HS-27A (cell line): Measurements from ENCODE around the gene EMP3.
"Not testable (repeated sequence)": the region's sequence is repeated elsewhere in the genome, so short reads cannot be mapped to it uniquely, and the experiment has no call there.

Experiments
- DNase-seq: peaks from one replicate; pipeline ENCODE4 v3.0.0-alpha.2; 2012; ENCODE audit warnings: low read depth, missing footprints

Gene EMP3

DNA sequence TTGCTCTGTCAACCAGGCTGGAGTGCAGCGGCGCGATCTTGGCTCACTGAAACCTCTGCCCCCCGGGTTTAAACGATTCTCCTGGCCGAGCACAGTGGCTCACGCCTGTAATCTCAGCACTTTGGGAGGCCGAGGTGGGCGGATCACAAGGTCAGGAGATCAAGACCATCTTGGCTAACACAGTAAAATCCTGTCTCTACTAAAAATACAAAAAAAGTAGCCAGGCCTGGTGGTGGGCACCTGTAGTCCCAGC is 7.7 kb upstream of the EMP3 start:
- DNase-seq: not testable (repeated sequence)

DNA sequence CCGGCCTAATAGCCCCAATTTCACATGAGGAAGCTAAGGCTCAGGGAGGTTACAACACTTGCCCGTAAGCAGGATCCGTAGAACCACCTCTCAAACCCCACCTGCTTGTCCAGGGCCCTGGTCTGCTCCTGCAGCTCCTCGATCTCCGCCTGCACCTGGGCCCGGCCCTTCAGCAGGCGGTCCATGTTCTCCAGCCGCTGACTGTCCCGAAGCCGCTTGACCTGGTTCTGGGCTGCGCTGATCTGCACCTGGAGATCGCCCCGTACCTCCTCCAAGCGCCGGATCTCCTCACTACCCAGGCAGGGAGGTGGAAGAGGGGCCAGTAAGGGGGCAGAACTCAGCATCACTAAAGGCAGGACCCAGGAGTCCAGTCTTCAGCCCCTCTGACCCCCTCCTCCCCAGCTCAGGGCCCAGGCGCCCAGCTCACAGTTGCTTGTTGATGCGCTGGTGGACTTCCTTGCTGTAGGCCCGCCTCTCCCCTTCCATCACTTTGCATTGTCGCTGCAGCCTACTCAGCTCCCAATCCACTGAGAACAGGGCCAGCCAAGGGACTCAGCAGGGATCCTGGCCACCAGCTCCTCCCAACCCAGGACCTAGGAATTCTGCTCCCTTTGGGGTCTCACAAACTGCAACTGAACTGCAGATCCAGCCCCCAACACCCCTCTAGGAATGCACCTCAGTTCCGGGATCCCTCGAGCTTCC is 6.9 kb upstream of the EMP3 start:
- no peak for DNase-seq

DNA sequence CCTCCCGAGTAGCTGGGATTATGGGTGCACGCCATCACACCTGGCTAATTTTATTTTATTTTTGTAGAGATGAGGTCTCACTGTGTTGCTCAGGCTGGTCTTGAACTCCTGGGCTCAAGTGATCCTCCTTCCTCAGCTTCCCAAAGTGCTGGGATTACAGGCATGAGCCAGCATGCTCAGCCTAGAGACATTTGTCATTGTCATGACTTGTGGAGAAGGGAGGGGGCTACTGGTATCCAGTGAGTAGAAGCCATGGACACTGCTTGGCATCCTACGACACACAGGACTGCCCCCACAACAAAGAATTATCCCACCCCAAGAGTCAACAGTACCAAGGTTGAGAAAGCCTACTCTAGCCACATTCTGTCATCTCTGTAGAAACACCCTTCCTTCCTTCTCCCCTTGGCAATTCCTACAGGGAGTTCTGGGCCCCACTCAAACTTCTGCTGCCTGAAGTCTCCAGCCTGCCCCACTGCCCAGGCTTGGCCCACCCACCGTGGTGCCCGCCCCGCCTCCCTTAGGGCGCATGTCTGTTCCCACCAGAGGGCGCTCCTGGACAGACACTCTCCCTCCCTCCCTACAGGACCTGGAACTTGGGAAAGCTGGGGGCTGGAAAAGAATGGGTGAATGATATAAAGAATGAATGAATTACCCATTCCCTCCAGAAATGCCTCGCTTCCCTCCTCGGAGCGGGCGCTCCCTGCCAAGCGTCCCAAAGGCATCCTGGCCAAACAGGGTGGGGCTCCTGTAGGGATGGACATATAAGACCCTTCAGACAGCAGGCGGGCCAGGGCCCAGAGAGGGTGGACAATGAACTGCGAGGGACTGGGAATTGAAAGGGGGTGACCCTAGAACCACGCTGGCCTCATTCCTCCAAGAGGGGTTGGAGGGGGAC is 5.5 kb upstream of the EMP3 start:
- DNase-seq: peak; percentile 77

DNA sequence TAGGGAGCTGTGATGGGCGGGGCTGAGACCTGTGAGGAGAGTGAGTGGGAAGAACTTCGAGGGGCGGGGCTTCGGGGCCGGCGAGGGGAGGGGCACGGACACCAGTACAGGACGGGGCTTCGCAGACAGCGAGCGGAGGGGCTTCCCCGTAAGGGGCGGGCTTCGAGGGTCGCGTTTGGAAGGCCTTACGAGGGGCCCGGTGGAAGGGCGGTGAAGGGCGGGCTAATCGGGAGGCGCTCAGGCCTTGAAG is 4.1 kb upstream of the EMP3 start:
- peak; percentile 79 for DNase-seq

DNA sequence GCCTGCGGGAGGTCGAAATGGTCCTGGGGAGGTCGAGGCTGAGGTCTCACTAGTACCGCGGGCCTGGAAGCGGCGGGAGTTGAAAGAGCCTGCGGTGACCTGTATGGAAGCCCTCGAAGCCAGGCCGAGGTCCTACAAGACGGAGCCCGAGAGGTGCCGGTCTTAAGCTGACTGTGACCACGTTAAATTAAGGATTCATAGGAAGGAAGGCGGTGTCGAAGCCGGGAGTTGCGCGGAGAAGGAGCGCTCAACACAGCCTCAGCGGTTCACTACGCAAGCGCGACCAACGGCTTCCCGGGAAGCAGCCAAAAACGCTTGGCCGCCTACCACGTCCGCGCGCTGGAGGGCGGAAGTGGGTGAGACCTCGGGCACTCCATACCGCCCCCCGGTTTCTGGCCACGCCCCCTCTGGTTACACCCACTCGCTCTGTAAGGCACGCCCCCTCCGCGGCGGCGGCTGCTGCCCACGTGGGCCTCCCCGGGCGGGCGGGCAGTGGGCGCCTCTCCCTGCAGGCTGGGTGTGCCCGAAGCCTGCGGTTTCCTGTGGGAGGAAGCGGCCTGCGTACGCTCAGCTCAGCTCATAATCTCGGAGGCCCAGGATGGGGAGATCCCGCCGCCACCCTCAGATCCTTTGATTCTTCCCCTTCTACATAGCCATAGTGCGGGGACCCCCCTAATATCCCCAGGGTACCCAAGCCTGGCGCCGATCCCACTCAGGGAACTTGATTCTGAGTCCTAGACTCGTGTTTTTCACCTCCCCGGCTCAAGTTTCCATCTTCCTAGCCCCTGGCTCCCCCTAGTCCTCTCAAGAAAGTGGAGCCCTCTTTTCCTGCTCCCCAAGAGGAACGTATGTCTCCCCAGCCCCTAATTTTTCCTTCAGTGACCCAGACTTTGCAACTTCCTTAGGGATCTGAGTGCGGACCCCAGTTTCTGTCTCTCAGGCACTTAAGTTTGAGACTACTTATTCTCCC is 3.4 kb upstream of the EMP3 start:
- DNase-seq: peak; percentile 95

DNA sequence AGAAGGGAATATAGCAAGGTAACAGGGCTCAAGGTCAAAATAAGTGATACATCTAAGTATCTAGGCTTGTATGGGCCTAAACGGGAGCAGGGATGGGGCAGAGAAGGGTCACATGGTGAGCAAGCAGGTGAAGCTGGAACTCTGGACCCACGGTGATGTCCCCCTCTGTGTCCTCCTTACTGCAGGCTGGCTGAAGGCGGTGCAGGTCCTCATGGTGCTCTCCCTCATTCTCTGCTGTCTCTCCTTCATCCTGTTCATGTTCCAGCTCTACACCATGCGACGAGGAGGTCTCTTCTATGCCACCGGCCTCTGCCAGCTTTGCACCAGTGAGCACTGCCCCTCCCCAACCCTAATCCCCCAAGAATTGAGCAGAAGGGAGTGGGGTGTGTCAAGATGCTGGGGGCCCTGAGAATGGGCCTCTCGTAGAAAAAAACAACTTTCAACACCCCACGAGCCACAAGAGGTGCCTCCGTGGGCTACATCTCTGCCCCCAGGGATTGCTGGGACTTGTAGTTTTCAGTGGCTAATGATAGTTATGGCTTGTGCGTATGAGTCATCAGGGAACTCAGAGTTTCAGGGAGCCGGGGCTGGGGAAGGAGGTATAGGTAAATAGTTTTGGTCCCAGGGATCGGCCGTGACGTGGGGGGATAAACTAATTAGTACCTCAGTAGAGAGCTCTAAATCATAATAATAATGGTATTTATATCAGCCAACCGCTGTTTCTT is 4.0 kb downstream of the EMP3 start:
- no peak for DNase-seq

DNA sequence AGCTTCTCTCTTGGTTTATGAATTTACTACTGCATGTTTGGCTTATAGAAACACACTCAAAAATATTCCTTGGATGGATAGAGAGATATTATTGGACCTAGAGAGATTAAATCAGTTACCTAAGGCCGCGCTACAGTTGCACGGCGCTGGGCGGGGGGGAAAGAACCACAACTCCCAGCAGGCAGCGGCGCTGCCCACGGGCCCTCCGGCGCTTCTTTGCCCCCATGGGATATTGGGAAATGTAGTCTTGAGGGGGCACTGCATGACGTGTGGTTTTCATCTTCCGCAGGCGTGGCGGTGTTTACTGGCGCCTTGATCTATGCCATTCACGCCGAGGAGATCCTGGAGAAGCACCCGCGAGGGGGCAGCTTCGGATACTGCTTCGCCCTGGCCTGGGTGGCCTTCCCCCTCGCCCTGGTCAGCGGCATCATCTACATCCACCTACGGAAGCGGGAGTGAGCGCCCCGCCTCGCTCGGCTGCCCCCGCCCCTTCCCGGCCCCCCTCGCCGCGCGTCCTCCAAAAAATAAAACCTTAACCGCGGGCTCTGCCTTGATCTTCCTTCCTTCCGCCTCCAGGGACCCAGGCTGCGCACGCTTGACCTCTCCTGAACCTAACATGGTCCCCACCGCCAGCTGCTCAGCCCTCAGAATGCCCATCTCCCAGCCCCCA is 4.8 kb downstream of the EMP3 start:
- DNase-seq: no peak

DNA sequence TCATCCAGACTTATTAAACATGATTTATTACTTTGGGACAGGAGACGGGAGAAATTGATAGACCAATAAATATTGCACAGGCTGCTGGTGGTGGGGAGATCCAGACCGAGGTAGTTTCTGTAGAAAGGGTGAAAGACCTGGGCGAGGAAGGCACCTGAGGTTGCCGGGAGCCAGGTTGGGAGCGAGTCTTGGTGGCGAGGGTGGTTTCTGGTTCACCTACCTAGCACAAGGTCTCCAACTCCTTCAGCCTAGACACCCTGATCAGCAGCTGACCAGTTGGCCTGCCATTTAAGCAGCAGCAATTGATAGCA is 7.0 kb downstream of the EMP3 start:
- DNase-seq: no peak

DNA sequence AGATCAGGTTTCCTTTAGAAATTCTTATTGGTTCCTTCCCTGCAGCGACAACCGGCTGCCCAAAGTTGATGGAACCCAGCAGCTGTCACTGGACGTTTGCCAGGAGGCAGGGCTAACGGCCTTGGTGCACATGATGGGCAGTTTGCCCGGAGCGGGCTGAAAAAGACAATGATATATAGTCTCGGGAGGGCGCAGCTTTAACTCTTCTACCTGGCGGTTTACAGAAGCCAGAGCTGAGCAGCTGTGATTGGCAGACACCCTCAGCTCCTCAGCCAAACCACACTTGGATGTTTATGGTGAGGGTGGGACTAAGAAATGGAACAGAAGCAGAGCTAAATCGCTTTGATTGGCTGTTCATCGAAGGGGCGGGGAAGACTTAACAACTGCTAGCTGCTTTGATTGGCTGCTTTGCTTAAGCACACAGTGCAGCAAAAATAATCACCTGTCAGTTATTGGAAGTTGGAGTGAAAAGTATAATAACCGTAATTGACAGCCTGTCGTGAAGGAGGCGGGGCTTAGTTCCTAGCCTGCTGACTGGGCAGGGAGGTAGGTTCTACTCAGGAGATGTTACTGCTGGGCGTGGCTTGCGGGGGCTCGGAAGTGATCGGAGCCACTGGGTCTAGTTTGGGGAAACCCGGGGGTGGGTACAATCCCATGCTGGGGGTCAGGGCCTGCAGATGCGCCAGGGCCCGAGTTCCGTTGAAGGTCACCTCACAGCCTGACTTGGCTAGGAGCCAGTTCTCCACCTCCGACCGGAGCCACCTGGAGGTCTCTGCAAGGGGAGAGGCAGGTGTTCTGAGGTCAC is 7.5 kb downstream of the EMP3 start:
- DNase-seq: peak; percentile 96

DNA sequence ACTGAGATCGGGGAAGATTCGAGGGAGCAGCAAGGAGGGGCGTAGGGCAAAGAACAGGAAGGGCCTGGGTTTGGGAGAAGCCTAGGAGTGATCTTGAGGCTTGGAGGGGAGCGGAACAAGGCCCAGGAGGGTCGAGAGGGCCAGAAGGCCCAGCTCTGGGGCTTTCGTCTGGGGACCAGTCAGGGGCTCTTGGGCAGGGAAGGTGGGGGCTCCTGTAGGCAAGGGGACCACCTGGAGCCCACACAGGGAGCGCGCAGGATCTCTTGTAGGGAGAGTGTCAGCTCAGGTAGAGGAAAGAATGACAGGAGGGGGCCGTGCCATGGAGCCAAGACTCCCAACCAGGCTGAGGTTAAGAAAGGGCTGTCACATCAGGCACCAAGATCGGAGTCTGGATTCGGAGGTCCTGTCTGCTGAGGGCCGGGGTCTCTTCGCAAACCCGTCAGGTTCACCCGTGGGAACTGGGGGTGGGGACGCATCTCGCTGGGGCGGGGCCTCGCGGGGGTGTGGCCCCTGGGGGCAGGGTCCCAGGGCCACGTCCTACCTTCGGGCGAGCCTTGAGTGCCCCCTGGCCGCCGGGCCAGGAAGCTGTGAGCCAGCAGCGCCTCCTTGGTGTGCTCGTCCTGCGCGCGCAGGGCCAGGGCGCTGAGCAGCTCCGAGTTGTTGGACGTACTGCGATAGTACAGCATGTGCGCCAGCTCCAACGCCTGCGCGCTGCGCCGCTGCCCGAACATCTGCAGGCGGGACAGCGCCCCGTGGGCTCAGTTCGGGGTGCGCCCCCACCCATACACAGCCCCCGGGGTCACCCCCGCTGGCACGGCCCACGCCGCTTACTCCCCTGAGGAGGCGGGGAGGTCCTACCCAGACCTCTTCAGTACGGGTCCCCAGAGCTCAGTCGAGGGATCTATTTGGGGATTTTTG is 8.4 kb downstream of the EMP3 start:
- peak; percentile 67 for DNase-seq

DNA sequence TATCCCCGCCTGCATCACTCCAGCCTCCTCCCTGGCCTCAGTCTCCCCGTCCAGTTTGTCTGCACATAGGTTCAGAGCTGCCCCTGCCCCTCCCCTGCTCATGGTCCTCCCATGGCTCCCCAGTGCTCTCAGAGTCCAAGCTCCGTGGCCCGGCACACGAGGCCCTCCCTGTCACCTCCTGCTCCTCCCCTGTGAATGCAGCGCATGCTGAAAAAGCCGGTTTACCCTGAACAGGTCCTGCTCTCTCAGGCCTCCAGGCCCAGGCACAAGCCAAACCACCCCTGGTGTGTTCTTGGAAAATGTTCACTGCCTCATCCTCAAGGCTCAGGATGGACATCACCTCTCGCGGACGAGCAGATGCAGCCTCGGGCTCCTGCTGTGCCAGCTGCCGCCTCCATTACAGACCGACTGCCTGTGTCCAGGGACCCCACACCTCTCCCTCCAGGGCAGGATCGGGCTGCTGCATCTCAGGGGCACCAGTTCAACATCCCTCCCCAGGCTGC is 13.0 kb downstream of the EMP3 start:
- DNase-seq: no peak

DNA sequence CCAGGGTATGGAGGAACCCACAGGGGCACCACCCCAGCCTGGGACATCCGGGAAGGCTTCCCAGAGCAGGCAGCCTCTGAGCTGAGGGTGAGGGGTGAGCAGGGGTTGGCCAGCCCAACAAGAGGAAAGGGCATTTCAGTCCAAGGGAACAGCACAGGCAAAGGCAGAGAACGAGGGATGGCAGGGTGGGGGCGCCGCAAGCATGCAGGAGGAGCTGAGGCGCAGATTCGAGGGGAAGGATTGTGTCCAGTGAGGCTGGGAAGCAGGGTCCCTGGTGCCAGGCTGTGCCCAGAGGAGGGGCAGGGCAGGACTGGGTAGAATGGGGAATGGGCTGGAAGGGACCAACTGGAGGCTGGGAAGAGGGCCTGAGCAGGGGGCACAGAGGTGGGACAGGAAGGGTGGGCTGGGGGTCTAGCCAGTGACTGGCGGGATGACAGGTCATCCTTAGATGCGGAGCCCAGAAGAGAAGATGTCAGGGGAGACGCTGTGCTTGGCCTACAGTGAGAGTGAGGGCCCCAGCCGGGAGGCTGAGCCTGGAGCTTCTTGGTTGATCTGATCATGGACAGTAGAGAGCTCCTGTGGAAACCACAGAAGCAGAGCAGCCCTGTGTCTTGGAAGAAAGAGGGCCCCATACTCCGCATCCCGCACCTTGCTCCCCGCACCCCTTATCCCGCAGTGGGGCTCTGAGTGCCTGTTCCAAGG is 13.6 kb downstream of the EMP3 start:
- no peak for DNase-seq

DNA sequence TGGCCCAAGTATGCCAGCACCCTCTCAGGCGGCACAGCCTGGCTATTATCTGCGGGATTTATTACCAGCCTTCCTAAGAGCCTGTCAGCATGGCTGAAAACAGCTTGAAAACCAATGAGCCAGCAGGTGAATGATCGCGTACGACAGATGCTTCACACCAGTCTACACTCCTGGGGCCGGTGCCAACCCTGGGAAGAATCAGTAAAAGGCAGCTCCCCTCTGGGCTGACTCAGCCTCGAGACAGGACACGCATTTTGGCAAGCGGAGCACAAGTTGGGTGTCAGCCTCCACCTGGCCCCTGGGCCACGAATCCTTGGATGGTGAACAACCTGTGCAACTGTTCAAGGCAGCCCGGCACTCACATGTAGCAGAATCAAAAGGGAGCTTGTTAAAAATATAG is 15.6 kb downstream of the EMP3 start:
- no peak for DNase-seq

DNA sequence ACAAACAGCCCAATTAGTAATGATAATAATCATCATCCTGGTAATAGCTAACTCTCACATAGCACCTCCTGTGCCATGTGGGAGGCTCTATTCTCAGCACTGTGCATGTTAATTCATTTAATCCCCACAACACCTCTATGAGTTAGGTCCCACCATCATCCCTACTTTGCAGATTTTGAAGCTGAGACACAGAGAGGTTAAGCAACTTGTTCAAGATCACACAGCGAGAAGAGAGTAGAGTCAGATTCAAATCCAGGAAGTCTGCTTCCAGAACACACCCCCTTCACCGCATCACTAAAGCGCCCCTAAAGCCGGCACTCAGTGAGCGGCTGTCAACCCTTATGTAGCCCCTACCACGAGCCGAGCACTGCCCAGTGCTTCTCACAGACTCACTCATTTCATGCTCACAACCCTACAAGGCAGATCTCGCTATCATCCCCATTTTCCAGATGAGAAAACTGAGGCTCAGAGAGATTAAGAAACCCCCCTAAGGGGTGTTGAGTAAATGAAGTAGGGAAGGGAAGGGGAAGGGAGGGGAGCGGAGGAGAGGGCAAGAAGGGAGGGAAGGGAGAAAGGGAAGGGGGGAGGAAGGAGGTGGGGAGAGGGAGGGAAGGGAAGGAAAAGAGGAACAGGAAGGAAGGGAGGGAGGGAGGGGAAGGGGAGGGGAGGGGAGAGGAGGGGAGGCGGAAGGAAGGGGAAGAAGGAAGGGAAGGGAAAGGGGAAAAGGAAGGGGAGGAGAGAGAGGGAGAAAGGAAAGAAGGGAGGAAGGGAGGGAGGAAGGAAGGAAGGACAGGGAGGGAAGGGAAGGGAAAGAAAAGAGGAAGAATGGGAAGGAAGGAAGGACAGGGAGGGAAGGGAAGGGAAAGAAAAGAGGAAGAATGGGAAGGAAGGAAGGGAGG is 16.4 kb downstream of the EMP3 start:
- no peak for DNase-seq

DNA sequence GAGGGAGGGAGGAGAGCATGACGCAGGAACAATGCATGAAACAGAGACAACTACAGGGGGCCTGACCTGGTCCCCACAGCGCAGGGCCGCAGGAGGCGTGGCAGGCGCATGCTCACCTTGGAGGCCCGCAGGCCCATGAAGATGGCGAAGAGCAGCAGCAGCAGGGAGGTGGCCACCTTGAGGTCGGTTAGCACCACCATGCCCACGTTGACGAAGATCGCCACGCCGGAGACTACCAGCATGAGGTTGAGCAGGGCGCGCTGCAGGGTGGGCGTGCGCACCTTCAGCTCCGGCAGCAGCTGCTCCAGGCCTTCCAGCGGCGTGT is 17.0 kb downstream of the EMP3 start:
- no peak for DNase-seq

DNA sequence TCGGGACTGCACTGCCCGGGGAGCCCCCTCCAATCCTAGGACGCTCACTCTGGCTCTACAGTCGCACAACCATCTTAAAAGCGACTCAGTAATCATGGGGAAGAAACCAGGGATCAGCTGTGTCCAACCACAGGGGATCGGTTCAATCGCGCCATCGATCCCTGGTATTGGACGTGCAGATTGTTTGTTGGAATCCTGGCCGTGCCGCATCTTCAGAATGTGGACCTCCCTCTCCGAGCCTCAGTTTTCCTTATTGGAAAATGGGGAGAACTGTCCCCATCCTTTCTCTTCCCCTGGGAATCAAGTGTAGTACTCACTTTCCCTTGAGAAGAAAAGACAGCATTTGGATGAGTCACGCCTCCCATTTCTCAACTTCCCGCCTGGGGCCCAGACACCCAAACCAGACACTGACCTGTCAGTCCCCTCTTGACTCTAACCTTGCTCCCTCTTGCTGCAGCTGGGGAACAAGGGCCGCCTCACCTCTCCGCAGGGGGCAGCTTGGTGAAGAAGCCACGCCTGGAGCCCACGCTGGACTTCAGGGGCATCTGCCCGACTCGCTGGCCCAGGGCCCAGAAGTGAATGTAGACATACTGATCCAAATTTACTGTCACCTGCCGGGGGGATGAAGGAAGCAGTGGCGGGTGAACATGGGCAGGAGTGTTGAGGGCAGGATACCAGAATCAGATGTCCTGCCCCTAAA is 17.6 kb downstream of the EMP3 start:
- DNase-seq: no peak

DNA sequence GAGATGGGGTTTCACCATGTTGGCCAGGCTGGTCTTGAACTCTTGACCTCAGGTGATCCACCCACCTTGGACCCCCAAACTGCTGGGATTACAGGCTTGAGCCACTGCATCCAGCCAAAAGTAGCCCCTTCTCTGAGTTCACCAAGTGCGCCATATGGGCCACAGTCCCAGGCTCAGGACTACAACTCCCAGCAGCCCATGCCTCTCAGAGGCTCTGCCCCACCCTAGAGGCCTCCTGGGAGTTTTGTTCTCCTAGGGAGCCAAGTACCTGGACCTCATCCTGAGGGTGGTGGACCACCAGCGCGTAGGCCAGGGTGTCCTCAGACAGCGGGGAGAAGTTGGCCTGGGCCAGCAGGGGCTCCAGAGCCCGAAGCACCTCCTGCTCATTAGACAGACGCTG is 19.5 kb downstream of the EMP3 start:
- DNase-seq: no peak

DNA sequence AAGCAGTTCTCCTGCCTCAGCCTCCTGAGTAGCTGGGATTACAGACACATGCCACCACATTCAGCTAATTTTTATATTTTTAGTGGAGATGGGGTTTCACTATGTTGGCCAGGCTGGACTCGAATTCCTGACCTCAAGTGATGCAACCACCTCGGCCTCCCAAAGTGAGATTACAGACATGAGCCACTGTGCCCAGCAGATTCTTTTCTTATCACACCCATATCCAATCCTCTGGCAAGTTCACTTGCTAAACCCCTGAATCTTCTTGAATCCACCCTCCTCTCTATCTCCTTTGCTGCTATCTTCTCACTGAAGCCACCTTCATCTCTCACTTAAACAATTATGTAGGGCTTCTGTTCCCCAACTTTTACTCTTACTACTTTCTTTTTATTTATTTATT is 20.8 kb downstream of the EMP3 start:
- no peak for DNase-seq
